ENCODE data around the gene SAPCD1. TPM values are rescaled to one million over a fixed set of nuclear protein-coding genes. Genes with fewer than 3 reads are reported as not detected.
"Not testable (repeated sequence)": the region's sequence is repeated elsewhere in the genome, so short reads cannot be mapped to it uniquely, and the experiment has no call there.

SAPCD1 gene
- total RNA-seq, 1 experiment from 2014 or later = 1.5 TPM

GRCh38 chr6:31776989-31777666 lies 14.7 kb downstream of the SAPCD1 start, which contains the start of gene VWA7:
VWA7 (minus strand) TSS chr6:31777328; CDS start chr6:31776779, 549 bp downstream.
- DNase-seq (ENCODE audit: low read depth) = peak; percentile 65

GRCh38 chr6:31777667-31778050 lies 15.2 kb downstream of the SAPCD1 start:
- no peak for DNase-seq (ENCODE audit: low read depth)

- no peak for DNase-seq (ENCODE audit: low read depth)
These were observed 15.7 kb downstream of the SAPCD1 start for GRCh38 chr6:31778193-31778592.

- DNase-seq (ENCODE audit: low read depth) = no peak
These were observed 16.8 kb downstream of the SAPCD1 start for GRCh38 chr6:31778999-31779885.

GRCh38 chr6:31779908-31780307 lies 17.5 kb downstream of the SAPCD1 start:
- no peak for DNase-seq (ENCODE audit: low read depth)

- DNase-seq (ENCODE audit: low read depth) = no peak
These were observed 18.2 kb downstream of the SAPCD1 start for GRCh38 chr6:31780507-31781243.

GRCh38 chr6:31781244-31782125 lies 19.0 kb downstream of the SAPCD1 start:
- DNase-seq (ENCODE audit: low read depth) = no peak

GRCh38 chr6:31782126-31782855 lies 19.8 kb downstream of the SAPCD1 start:
- DNase-seq (ENCODE audit: low read depth) = no peak

- DNase-seq (ENCODE audit: low read depth) = no peak
These were observed 21.9 kb downstream of the SAPCD1 start for GRCh38 chr6:31784098-31784925.

- no peak for DNase-seq (ENCODE audit: low read depth)
These were observed 23.0 kb downstream of the SAPCD1 start for GRCh38 chr6:31785475-31785874.

GRCh38 chr6:31791324-31792089 lies 29.1 kb downstream of the SAPCD1 start:
- DNase-seq (ENCODE audit: low read depth) = peak; percentile 54

GRCh38 chr6:31792090-31792374 lies 29.6 kb downstream of the SAPCD1 start:
- no peak for DNase-seq (ENCODE audit: low read depth)

GRCh38 chr6:31792761-31793171 lies 30.3 kb downstream of the SAPCD1 start:
- DNase-seq (ENCODE audit: low read depth) = no peak

GRCh38 chr6:31793927-31794245 lies 31.4 kb downstream of the SAPCD1 start:
- DNase-seq (ENCODE audit: low read depth) = not testable (repeated sequence)

GRCh38 chr6:31794294-31794865 lies 31.9 kb downstream of the SAPCD1 start:
- DNase-seq (ENCODE audit: low read depth) = peak; percentile 25

- no peak for DNase-seq (ENCODE audit: low read depth)
These were observed 32.6 kb downstream of the SAPCD1 start for GRCh38 chr6:31794866-31795615.

GRCh38 chr6:31795616-31796298 lies 33.3 kb downstream of the SAPCD1 start, which contains the start of gene VARS1:
VARS1 (minus strand) TSS chr6:31795752; CDS start chr6:31795217, 535 bp downstream.
- DNase-seq (ENCODE audit: low read depth) = peak; percentile 84
